Chondrocyte (in vitro differentiated cells): ENCODE results near the gene ZNF724. TPM values are rescaled to one million over a fixed set of nuclear protein-coding genes. Genes with fewer than 3 reads are reported as not detected.
"Not testable (repeated sequence)": the region's sequence is repeated elsewhere in the genome, so short reads cannot be mapped to it uniquely, and the experiment has no call there.

Experiments used
- DNase-seq: peaks from one replicate; pipeline ENCODE4 v3.0.0; 2021; ENCODE audit warnings: mixed read lengths, low spot score
- H3K27ac Mint-ChIP-seq: one replicate; pipeline ENCODE4 v1.8.0; 2021; ENCODE audit warnings: mild to moderate bottlenecking, moderate library complexity, mixed read lengths; ENCODE audit not compliant: unreplicated experiment
- H3K27me3 Mint-ChIP-seq: 2 replicates; pipeline ENCODE4 v1.8.0; 2021; ENCODE audit warnings: low read depth, mixed read lengths
- H3K36me3 Mint-ChIP-seq: 2 replicates; pipeline ENCODE4 v1.8.0; 2021; ENCODE audit warnings: low read depth, mixed read lengths
- H3K4me1 Mint-ChIP-seq: 2 replicates; pipeline ENCODE4 v1.8.0; 2021; ENCODE audit warnings: low read depth, mild to moderate bottlenecking, mixed read lengths
- H3K4me3 Mint-ChIP-seq: one replicate; pipeline ENCODE4 v1.8.0; 2021; ENCODE audit warnings: mild to moderate bottlenecking, moderate library complexity, mixed read lengths; ENCODE audit not compliant: unreplicated experiment
- H3K9me3 Mint-ChIP-seq: 2 replicates; pipeline ENCODE4 v1.8.0; 2021; ENCODE audit warnings: low read depth, mixed read lengths
- long read RNA-seq: library from polyadenylated mRNA; stranded (forward); transcript quantifications from one replicate; pipeline ENCODE4 v2.0.0, GENCODE V29; 2021
- total RNA-seq: library from RNA; stranded (reverse); gene quantifications from 3 replicates; pipeline ENCODE4 v1.2.1, GENCODE V29; 2021
- TF ChIP-seq, protein P1 (sequence below): fragments of 200-600 bp; sonication (generic); IDR thresholded peaks from 2 replicates; pipeline ENCODE4 v1.5.0; 2021; ENCODE audit warnings: antibody characterized with exemption, mild to moderate bottlenecking, moderate library complexity

The ZNF724 gene
- 2.3 to 6.7 TPM (median 3.0 TPM) in 3 replicates for total RNA-seq
- long read RNA-seq = 0 reads

DNA sequence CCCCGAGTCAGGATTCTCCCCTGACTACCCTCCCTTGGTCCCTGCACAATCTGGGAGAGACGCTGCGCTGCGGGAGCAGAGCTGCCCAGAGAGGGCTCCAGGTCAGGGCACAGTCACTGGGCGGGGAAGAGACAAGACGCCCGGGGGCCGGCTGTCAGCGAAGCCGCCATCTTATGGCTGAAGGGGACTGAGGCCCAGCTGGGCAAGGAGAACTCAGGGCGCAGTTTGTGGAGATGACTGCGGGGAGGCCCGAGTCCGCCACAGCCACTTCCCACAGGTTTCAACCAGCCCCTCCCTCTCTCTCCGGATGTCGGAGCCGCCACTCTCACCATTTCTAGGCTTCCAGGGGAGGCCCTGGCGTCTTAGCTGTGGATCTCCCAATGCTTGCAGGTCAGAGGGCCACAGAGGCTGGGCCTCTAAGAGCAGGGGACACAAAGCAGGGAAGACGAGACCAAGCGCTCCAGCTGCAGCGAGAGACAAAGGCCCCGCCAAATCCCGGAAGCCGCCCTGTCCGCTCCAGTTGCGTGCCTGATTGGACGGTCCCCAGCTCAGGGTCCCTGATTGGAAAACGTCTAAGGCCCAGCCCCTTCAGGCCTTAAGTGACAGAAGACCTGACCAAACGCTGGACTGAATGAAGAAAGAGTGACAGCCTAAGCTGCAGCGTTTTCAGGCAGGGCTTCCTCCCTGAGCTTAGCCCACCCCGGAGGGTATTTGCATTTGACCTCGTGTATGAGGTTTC lies at the start of gene ZNF724:
Gene ZNF724, minus strand, starts transcription at position 484 of the 739 bp plus-strand sequence. Its CDS starts 152 bp downstream, at position 332.
- Mint-ChIP-seq H3K4me3 (peak within 1 kb of the TSS; percentile 98), H3K36me3 (no peaks in the 10 kb centered on the region), H3K9me3 (no peaks in the 10 kb centered on the region), H3K4me1 (peaks cover 4% of the 10 kb centered on the region), H3K27me3 (no peaks in the 10 kb centered on the region), H3K27ac (peak within 1 kb of the TSS; percentile 99)
- DNase-seq = peak; percentile 97
- TF ChIP-seq, protein P1, sequence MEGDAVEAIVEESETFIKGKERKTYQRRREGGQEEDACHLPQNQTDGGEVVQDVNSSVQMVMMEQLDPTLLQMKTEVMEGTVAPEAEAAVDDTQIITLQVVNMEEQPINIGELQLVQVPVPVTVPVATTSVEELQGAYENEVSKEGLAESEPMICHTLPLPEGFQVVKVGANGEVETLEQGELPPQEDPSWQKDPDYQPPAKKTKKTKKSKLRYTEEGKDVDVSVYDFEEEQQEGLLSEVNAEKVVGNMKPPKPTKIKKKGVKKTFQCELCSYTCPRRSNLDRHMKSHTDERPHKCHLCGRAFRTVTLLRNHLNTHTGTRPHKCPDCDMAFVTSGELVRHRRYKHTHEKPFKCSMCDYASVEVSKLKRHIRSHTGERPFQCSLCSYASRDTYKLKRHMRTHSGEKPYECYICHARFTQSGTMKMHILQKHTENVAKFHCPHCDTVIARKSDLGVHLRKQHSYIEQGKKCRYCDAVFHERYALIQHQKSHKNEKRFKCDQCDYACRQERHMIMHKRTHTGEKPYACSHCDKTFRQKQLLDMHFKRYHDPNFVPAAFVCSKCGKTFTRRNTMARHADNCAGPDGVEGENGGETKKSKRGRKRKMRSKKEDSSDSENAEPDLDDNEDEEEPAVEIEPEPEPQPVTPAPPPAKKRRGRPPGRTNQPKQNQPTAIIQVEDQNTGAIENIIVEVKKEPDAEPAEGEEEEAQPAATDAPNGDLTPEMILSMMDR = no peak

DNA sequence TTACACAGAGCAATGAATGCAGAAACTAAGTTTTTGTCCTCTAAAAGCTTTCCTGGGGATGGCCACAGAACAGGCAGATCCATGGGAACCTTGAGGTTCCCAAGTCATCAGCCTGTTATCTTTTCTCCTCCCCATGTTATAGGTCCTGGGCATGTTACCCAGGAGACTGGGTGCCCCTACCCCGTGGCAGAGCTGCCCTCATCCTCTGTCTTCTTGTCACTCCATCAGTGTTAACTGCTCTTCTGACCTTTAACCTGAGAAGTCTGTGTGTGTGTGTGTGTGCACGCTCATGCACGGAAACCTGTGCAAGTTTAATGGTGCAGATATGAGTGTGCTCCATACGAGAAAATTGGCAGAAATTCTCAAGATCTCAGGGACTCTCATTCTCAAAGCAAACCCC lies 43.9 kb upstream of the ZNF724 start:
- no peak overlapping the region for H3K4me3 Mint-ChIP-seq
- peaks cover 29% of the 10 kb centered on the region for H3K9me3 Mint-ChIP-seq
- no peaks in the 10 kb centered on the region for H3K4me1 Mint-ChIP-seq
- DNase-seq = no peak
- no peaks in the 10 kb centered on the region for H3K27me3 Mint-ChIP-seq
- no peak overlapping the region for H3K27ac Mint-ChIP-seq
- TF ChIP-seq, protein P1 = no peak
- peaks cover 3% of the 10 kb centered on the region for H3K36me3 Mint-ChIP-seq

DNA sequence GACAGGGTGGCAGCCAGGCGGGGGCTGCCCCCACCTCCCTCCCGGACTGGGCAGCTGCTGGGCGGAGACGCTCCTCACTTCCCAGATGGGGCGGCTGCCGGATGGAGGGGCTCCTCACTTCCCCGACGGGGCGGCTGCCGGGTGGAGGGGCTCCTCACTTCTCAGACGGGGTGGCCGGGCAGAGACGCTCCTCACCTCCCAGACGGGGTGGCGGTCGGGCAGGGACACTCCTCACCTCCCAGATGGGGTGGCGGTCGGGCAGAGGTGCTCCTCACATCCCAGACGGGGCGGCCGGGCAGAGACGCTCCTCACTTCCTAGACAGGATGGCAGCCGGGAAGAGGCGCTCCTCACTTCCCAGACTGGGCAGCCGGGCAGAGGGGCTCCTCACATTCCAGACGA lies 39.8 kb upstream of the ZNF724 start:
- not testable (repeated sequence) for H3K4me3 Mint-ChIP-seq, H3K36me3 Mint-ChIP-seq, H3K27ac Mint-ChIP-seq, DNase-seq, H3K27me3 Mint-ChIP-seq, H3K4me1 Mint-ChIP-seq
- H3K9me3 Mint-ChIP-seq = peaks cover 38% of the 10 kb centered on the region

DNA sequence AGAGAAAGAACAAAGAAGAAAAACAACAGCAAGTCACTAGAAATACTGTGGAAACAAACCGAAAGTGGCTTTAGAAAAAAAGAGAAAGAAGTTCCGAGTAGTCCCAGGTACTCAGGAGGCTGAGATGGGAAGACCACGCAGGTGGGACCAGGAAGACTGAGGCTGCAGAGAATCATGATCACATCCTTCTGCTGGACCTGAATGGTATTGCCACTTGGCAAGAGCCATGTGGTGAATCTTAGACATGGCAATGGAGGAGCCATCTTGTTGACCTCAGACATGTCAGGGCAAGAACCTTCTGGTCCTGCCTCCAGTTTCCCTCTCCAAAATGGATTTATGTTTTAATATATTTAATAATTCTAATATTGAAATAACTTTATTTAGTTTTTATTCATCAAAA lies 37.4 kb upstream of the ZNF724 start:
- Mint-ChIP-seq H3K27ac (no peak overlapping the region), H3K4me1 (no peaks in the 10 kb centered on the region), H3K27me3 (no peaks in the 10 kb centered on the region), H3K36me3 (no peaks in the 10 kb centered on the region), H3K9me3 (peaks cover 37% of the 10 kb centered on the region), H3K4me3 (no peak overlapping the region)
- DNase-seq = no peak
- TF ChIP-seq, protein P1 = no peak

DNA sequence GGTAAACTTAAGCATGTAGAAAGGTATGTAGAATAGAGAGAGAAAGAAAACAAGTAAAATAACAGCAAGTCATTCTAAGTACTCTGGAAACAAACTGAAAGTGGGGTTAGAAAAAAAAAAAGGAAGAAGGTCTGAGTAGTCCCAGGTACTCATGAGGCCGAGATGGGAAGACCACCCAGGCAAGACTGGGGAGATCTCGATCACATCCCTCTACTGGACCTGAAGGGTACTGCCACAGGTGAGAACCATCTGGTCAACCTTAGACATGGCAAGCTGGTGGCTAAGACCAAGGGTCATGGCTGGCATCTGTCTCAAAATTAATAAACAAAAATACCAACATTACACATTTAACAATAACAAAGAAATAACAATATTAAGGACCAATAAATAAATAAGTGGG lies 36.3 kb upstream of the ZNF724 start:
- H3K4me3 Mint-ChIP-seq = no peak overlapping the region
- H3K9me3 Mint-ChIP-seq = peaks cover 31% of the 10 kb centered on the region
- no peaks in the 10 kb centered on the region for H3K4me1 Mint-ChIP-seq
- H3K36me3 Mint-ChIP-seq = no peaks in the 10 kb centered on the region
- no peak overlapping the region for H3K27ac Mint-ChIP-seq
- DNase-seq = no peak
- TF ChIP-seq, protein P1 = peak; percentile 46
- no peaks in the 10 kb centered on the region for H3K27me3 Mint-ChIP-seq

DNA sequence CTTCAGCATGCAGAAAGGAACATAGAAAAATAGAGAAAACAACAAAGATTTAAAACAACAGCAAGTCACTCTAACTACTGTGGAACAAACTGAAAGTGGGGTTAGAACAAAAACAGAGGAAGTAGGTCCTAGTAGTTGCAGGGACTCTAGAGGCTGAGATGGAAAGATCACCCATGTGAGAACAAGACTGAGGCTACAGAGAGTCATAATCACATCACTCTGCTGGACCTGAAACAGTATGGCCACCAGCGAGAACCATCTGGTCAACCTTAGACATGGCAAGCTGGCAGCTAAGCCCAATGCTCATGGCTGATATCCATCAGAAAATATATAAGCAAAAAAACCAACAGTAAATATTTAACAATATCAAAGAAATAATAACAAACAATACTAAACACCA lies 35.8 kb upstream of the ZNF724 start:
- TF ChIP-seq, protein P1 = no peak
- Mint-ChIP-seq H3K36me3 (no peaks in the 10 kb centered on the region), H3K4me1 (no peaks in the 10 kb centered on the region), H3K27ac (no peak overlapping the region), H3K27me3 (no peaks in the 10 kb centered on the region), H3K9me3 (peaks cover 31% of the 10 kb centered on the region), H3K4me3 (no peak overlapping the region)
- no peak for DNase-seq

DNA sequence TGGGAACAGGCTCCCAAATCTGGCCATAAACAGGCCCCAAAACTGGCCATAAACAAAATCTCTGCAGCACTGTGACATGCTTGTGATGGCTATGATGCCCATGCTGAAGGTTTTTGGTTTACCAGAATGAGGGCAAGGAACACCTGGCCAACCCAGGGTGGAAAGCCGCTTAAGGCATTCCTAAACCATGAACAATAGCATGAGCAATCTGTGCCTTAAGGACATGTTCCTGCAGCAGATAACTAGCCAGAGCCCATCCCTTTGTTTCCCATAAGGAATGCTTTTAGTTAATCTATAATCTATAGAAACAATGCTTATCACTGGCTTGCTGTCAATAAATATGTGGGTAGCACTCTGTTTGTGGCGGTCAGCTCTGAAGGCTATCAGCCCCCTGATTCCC lies 35.1 kb upstream of the ZNF724 start:
- not testable (repeated sequence) for H3K4me3 Mint-ChIP-seq, H3K27me3 Mint-ChIP-seq, H3K36me3 Mint-ChIP-seq, H3K27ac Mint-ChIP-seq, H3K4me1 Mint-ChIP-seq, DNase-seq
- peaks cover 31% of the 10 kb centered on the region for H3K9me3 Mint-ChIP-seq
